Stimulated activated CD8-positive, alpha-beta memory T cell treated with anti-CD3 and anti-CD28 coated beads, Interleukin-12 subunit alpha, Interleukin-12 subunit beta, amount 100 ng/mL, for 24 hours (primary cell): ENCODE results near the gene REC114.

ENCODE experiments used
- DNase-seq: peaks from one replicate; pipeline ENCODE4 v3.0.0-alpha.2; 2020; ENCODE audit errors: extremely low read depth

REC114 gene

DNA sequence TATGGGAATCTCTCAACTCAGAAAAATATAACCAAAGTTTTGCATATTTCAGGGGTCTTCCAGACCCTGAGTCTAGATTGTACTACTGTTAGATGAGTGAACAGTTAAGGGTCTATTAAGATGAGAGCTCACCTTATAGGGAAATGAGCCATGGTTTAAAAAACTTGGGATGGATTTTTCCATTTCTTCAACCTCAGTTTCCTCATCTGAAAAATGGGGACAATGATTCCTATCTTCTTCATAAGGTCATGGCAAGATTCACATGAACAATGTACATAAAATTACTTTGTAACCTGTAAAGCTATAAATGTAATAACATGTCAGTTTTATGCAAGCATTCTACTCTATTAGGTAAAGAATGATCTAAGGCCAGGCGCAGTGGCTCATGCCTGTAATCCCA is 161.5 kb downstream of the REC114 start:
- no peak for DNase-seq

DNA sequence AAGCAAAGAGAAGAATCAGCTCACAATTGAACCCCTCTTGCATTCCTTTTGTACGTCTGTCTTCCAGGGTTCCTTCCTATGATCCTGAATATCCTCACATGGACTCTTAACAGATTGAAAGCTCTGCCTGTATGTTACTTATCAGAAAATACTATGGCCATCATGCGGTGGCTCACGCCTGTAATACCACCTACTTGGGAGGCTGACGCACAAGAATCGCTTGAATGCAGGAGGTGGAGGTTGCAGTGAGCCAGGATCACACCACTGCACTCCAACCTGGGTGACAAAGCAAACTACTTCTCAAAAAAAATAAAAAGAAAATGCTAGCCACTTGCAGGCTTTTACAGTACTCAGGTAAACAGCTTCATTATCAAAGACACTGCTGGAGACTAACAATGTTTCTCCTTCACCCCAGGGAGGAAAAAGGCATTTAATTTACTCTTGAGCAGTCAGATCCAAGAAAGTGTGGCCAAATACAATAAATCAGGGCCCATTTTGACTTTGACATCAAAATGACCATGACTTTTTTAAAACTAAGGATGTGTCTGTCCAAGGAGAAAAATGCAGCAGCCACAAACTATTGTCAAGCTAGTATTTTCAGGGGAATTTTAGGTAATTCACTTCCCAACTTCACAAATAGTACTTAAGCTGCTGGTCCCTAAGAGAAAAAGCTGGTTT is 162.9 kb downstream of the REC114 start:
- DNase-seq = no peak

DNA sequence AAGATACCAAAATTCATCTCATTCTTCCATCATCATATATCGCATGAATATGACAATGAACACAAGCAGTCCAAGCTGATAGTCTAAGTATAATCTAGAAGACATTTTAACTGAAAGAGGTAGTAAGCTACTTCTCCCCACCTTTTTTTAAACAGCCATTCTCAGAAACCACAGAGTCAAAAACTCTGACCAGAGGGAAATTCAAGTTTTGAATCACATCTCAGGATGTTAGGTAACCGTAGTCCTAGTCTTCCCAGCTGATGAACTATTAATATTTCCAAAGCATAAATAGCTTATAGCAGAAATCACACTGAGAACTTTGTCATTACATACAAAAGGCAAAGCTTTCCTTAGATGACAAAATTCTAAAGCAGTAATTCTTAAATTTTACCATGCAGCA is 164.4 kb downstream of the REC114 start:
- DNase-seq = no peak

DNA sequence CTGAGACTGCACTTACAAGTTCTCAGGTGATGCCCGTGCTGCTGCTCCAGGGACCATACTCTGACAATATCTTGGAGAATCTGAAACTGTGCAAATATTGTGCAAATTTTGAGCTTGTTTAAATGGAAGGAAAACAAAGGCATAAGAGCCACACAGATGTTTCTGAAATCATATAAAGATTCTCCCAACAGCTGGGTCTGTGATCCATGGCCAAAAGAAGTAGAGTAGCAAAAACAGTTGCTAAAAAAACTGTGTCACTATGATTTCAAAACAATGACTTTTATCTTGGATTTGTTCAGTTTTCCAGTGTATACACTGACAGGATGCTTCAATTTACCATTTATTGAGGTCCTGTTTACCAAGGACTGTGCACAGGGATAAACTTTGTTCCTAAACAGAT is 164.9 kb downstream of the REC114 start:
- no peak for DNase-seq

DNA sequence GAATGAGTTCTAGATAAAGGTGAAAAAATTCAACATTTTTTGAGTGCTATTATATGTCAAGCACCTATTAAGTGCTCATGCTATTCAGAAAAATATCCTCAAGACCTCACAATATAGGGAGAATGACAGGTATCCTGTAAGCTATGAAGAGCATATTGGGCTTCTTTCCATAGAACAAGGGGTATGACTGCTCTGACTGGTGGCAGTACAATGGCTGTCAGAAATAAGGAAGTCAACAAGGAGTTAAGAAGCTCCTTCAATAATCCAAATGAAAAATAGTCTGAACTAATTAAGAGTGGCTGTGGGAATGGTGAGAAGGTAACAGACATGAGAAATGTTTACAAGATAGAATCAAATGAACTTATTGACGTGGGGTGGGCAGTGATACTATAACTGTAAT is 165.5 kb downstream of the REC114 start:
- DNase-seq = no peak

DNA sequence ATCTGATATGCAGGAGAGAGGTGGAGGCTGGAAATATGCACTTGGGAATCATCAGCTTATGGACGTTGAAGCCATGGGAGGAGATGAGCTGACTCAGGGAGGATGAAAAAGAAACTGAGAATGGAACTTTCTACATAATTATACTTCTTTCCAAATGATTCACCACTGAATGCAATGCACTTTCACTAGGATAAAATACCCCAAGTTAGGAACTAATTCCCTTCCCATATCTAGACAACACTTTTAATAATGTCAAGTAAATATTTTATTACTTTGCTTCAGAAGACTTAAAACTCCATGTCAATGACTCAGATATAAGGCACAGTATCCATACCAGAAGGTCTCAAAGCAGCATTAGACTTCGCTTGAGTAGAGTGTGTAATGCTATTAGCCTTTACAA is 166.0 kb downstream of the REC114 start:
- DNase-seq = no peak
